Left ventricle myocardium inferior (tissue), 1 donor: ENCODE data around the gene ZNF775. TPM values are rescaled to one million over a fixed set of nuclear protein-coding genes. Genes with fewer than 3 reads are reported as not detected.
"Not testable (repeated sequence)": the region's sequence is repeated elsewhere in the genome, so short reads cannot be mapped to it uniquely, and the experiment has no call there.

ENCODE experiments used
- DNase-seq: peaks from one replicate; pipeline ENCODE4 v3.0.0-alpha.2; 2020
- H3K27ac ChIP-seq: fragments of 200-600 bp; replicated peaks from 2 replicates; pipeline ENCODE4 v1.8.0; 2021
- H3K27me3 ChIP-seq: fragments of 200-600 bp; 2 replicates; pipeline ENCODE4 v1.8.0; 2021; ENCODE audit warnings: low read depth
- H3K36me3 ChIP-seq: fragments of 200-600 bp; 2 replicates; pipeline ENCODE4 v1.8.0; 2021
- H3K4me1 ChIP-seq: fragments of 200-600 bp; 2 replicates; pipeline ENCODE4 v1.8.0; 2021
- H3K4me3 ChIP-seq: fragments of 200-600 bp; 2 replicates; pipeline ENCODE4 v1.8.0; 2021; ENCODE audit warnings: mild to moderate bottlenecking, moderate library complexity
- H3K9me3 ChIP-seq: fragments of 200-600 bp; replicated peaks from 2 replicates; pipeline ENCODE4 v1.8.0; 2021
- CTCF ChIP-seq: fragments of 200-600 bp; IDR thresholded peaks from 2 replicates; pipeline ENCODE4 v1.8.0; 2021; ENCODE audit warnings: antibody characterized with exemption, mild to moderate bottlenecking, borderline replicate concordance
- intact Hi-C: fragments of 100-400 bp; cut with micrococcal nuclease; formaldehyde crosslinking; loops from one replicate; pipeline ENCODE4 v1.11.0; 2022
- total RNA-seq: library from RNA; stranded (reverse); fragmentation: NEBNext Ultra II Directional; extraction: Animal tissue kit (Norgen Biotek cat#: 25700); gene quantifications from one replicate; pipeline ENCODE4 v1.2.1, GENCODE V29; 2021
- donor health status: DM: no; HTN: yes; CAD: no; lungs with severe emphysema.

Gene ZNF775
- total RNA-seq, 1 donor from 2014 or later, result 3.1 TPM

- Histone ChIP-seq H3K4me3 (no peak overlapping the region), H3K4me1 (peaks cover 33% of the 10 kb centered on the region), H3K9me3 (no peaks in the 10 kb centered on the region), H3K27ac (no peak overlapping the region), H3K27me3 (no peaks in the 10 kb centered on the region), H3K36me3 (no peaks in the 10 kb centered on the region)
- no peak for DNase-seq
- intact Hi-C loops, result no loop called here
- TF ChIP-seq CTCF, result no peak
Observed at GRCh38 chr7:150384406-150385301, 5.5 kb downstream of the ZNF775 start.

- no peak for TF ChIP-seq CTCF
- H3K36me3 ChIP-seq, result peaks cover 3% of the 10 kb centered on the region
- H3K4me3 ChIP-seq, result no peak overlapping the region
- H3K9me3 ChIP-seq, result no peaks in the 10 kb centered on the region
- H3K27me3 ChIP-seq, result no peaks in the 10 kb centered on the region
- peak overlapping the region; percentile 33 for H3K27ac ChIP-seq
- intact Hi-C loops, result no loop called here
- H3K4me1 ChIP-seq, result peaks cover 26% of the 10 kb centered on the region
- DNase-seq, result no peak
Observed at GRCh38 chr7:150385302-150385723, 6.2 kb downstream of the ZNF775 start.

GRCh38 chr7:150385884-150386283, 6.8 kb downstream of the ZNF775 start:
- H3K27me3 ChIP-seq, H3K4me3 ChIP-seq, H3K36me3 ChIP-seq, DNase-seq, intact Hi-C loops, H3K9me3 ChIP-seq: not testable (repeated sequence)
- Histone ChIP-seq H3K27ac (peak overlapping the region; percentile 33), H3K4me1 (peaks cover 22% of the 10 kb centered on the region)

- Histone ChIP-seq H3K27ac (peak overlapping the region; percentile 73), H3K27me3 (no peaks in the 10 kb centered on the region), H3K4me1 (peaks cover 21% of the 10 kb centered on the region), H3K9me3 (no peaks in the 10 kb centered on the region), H3K36me3 (peaks cover 3% of the 10 kb centered on the region), H3K4me3 (no peak overlapping the region)
- no peak for TF ChIP-seq CTCF
- intact Hi-C loops, result no loop called here
- DNase-seq, result no peak
Observed at GRCh38 chr7:150388306-150388705, 9.2 kb downstream of the ZNF775 start.

- Histone ChIP-seq H3K36me3 (peaks cover 3% of the 10 kb centered on the region), H3K27ac (peak overlapping the region; percentile 73), H3K4me3 (no peak overlapping the region), H3K27me3 (no peaks in the 10 kb centered on the region), H3K9me3 (no peaks in the 10 kb centered on the region), H3K4me1 (peaks cover 16% of the 10 kb centered on the region)
- DNase-seq, result peak; percentile 70
- TF ChIP-seq CTCF, result peak; percentile 80
- intact Hi-C loops, result no loop called here
Observed at GRCh38 chr7:150388709-150389531, 9.8 kb downstream of the ZNF775 start.

- DNase-seq, result no peak
- no peak for TF ChIP-seq CTCF
- Histone ChIP-seq H3K27me3 (no peaks in the 10 kb centered on the region), H3K4me3 (no peak overlapping the region), H3K27ac (peak overlapping the region; percentile 73), H3K36me3 (peaks cover 3% of the 10 kb centered on the region), H3K9me3 (no peaks in the 10 kb centered on the region), H3K4me1 (peaks cover 16% of the 10 kb centered on the region)
- intact Hi-C loops, result no loop called here
Observed at GRCh38 chr7:150389532-150389816, 10.3 kb downstream of the ZNF775 start.
